Measurements from ENCODE around the gene SLITRK4. TPM values are rescaled to one million over a fixed set of nuclear protein-coding genes. Genes with fewer than 3 reads are reported as not detected.

The SLITRK4 gene
- total RNA-seq (11.2 TPM), polyA plus RNA-seq (1.0 TPM)

- H3K27ac ChIP-seq (ENCODE audit: low read depth) = no peak within 1 kb of the TSS
- no peak for DNase-seq (ENCODE audit: extremely low spot score)
- peak within 1 kb of the TSS; percentile 31 for H3K4me3 ChIP-seq (ENCODE audit: low read depth, low read length)
- no peaks in the 10 kb centered on the region for H3K36me3 ChIP-seq (ENCODE audit: insufficient read depth)
- no peaks in the 10 kb centered on the region for H3K4me1 ChIP-seq (ENCODE audit: insufficient read depth)
- 2% methylated on average over 10 of the region's 10 CpGs for WGBS
These were observed at the start of gene SLITRK4 for GRCh38 chrX:143635915-143636314. TSS of gene SLITRK4 (minus strand) at chrX:143636101. CDS start at chrX:143631108, 4,993 bp downstream.

- H3K4me1 ChIP-seq (ENCODE audit: insufficient read depth) = no peaks in the 10 kb centered on the region
- no peak overlapping the region for H3K27ac ChIP-seq (ENCODE audit: low read depth)
- DNase-seq (ENCODE audit: extremely low spot score) = no peak
- H3K36me3 ChIP-seq (ENCODE audit: insufficient read depth) = no peaks in the 10 kb centered on the region
- H3K4me3 ChIP-seq (ENCODE audit: low read depth, low read length) = no peak overlapping the region
- 46% methylated on average over 3 of the region's 3 CpGs for WGBS
These were observed 47.6 kb upstream of the SLITRK4 start for GRCh38 chrX:143683486-143683885.

GRCh38 chrX:143674926-143675325 is 39.0 kb upstream of the SLITRK4 start:
- no peak for DNase-seq (ENCODE audit: extremely low spot score)
- WGBS = 62% methylated on average over 4 of the region's 4 CpGs
- H3K4me1 ChIP-seq (ENCODE audit: insufficient read depth) = no peaks in the 10 kb centered on the region
- H3K4me3 ChIP-seq (ENCODE audit: low read depth, low read length) = no peak overlapping the region
- no peak overlapping the region for H3K27ac ChIP-seq (ENCODE audit: low read depth)
- no peaks in the 10 kb centered on the region for H3K36me3 ChIP-seq (ENCODE audit: insufficient read depth)

GRCh38 chrX:143669395-143669794 is 33.5 kb upstream of the SLITRK4 start:
- Histone ChIP-seq H3K4me3 (ENCODE audit: low read depth, low read length) (no peak overlapping the region), H3K27ac (ENCODE audit: low read depth) (no peak overlapping the region), H3K4me1 (ENCODE audit: insufficient read depth) (no peaks in the 10 kb centered on the region), H3K36me3 (ENCODE audit: insufficient read depth) (no peaks in the 10 kb centered on the region)
- 15% methylated on average over 5 of the region's 5 CpGs for WGBS
- DNase-seq (ENCODE audit: extremely low spot score) = no peak

GRCh38 chrX:143664302-143664701 is 28.4 kb upstream of the SLITRK4 start:
- no peak for DNase-seq (ENCODE audit: extremely low spot score)
- no peaks in the 10 kb centered on the region for H3K36me3 ChIP-seq (ENCODE audit: insufficient read depth)
- H3K4me3 ChIP-seq (ENCODE audit: low read depth, low read length) = no peak overlapping the region
- H3K27ac ChIP-seq (ENCODE audit: low read depth) = no peak overlapping the region
- WGBS = 40% methylated on average over 5 of the region's 5 CpGs
- no peaks in the 10 kb centered on the region for H3K4me1 ChIP-seq (ENCODE audit: insufficient read depth)

GRCh38 chrX:143663755-143664154 is 27.9 kb upstream of the SLITRK4 start:
- H3K27ac ChIP-seq (ENCODE audit: low read depth) = no peak overlapping the region
- H3K36me3 ChIP-seq (ENCODE audit: insufficient read depth) = no peaks in the 10 kb centered on the region
- no peak overlapping the region for H3K4me3 ChIP-seq (ENCODE audit: low read depth, low read length)
- no peak for DNase-seq (ENCODE audit: extremely low spot score)
- 62% methylated on average over 5 of the region's 5 CpGs for WGBS
- H3K4me1 ChIP-seq (ENCODE audit: insufficient read depth) = no peaks in the 10 kb centered on the region

- Histone ChIP-seq H3K4me1 (ENCODE audit: insufficient read depth) (no peaks in the 10 kb centered on the region), H3K27ac (ENCODE audit: low read depth) (no peak overlapping the region), H3K36me3 (ENCODE audit: insufficient read depth) (no peaks in the 10 kb centered on the region), H3K4me3 (ENCODE audit: low read depth, low read length) (no peak overlapping the region)
- DNase-seq (ENCODE audit: extremely low spot score) = no peak
These were observed 25.4 kb upstream of the SLITRK4 start for GRCh38 chrX:143661286-143661685.

GRCh38 chrX:143648705-143649104 is 12.8 kb upstream of the SLITRK4 start:
- no peaks in the 10 kb centered on the region for H3K36me3 ChIP-seq (ENCODE audit: insufficient read depth)
- no peak overlapping the region for H3K27ac ChIP-seq (ENCODE audit: low read depth)
- no peak for DNase-seq (ENCODE audit: extremely low spot score)
- 28% methylated on average over 2 of the region's 2 CpGs for WGBS
- H3K4me3 ChIP-seq (ENCODE audit: low read depth, low read length) = no peak overlapping the region
- no peaks in the 10 kb centered on the region for H3K4me1 ChIP-seq (ENCODE audit: insufficient read depth)

- Histone ChIP-seq H3K36me3 (ENCODE audit: insufficient read depth) (no peaks in the 10 kb centered on the region), H3K4me3 (ENCODE audit: low read depth, low read length) (no peak overlapping the region), H3K4me1 (ENCODE audit: insufficient read depth) (no peaks in the 10 kb centered on the region), H3K27ac (ENCODE audit: low read depth) (no peak overlapping the region)
- DNase-seq (ENCODE audit: extremely low spot score) = no peak
- WGBS = 80% methylated on average over 3 of the region's 3 CpGs
These were observed 6.5 kb upstream of the SLITRK4 start for GRCh38 chrX:143642426-143642825.

GRCh38 chrX:143636831-143637230 is 930 bp upstream of the SLITRK4 start:
- Histone ChIP-seq H3K36me3 (ENCODE audit: insufficient read depth) (no peaks in the 10 kb centered on the region), H3K4me1 (ENCODE audit: insufficient read depth) (no peaks in the 10 kb centered on the region), H3K4me3 (ENCODE audit: low read depth, low read length) (no peak overlapping the region), H3K27ac (ENCODE audit: low read depth) (no peak overlapping the region)
- WGBS = 29% methylated on average over 2 of the region's 2 CpGs
- DNase-seq (ENCODE audit: extremely low spot score) = no peak

GRCh38 chrX:143634663-143635455 is 1.0 kb downstream of the SLITRK4 start:
- under 1% methylated on average over 62 of the region's 67 CpGs for WGBS
- no peak for DNase-seq (ENCODE audit: extremely low spot score)
- Histone ChIP-seq H3K4me1 (ENCODE audit: insufficient read depth) (no peaks in the 10 kb centered on the region), H3K36me3 (ENCODE audit: insufficient read depth) (no peaks in the 10 kb centered on the region), H3K27ac (ENCODE audit: low read depth) (no peak overlapping the region), H3K4me3 (ENCODE audit: low read depth, low read length) (peak overlapping the region; percentile 31)

GRCh38 chrX:143634309-143634662 is 1.6 kb downstream of the SLITRK4 start:
- under 1% methylated on average over 23 of the region's 26 CpGs for WGBS
- Histone ChIP-seq H3K4me3 (ENCODE audit: low read depth, low read length) (peak overlapping the region; percentile 31), H3K4me1 (ENCODE audit: insufficient read depth) (no peaks in the 10 kb centered on the region), H3K27ac (ENCODE audit: low read depth) (no peak overlapping the region), H3K36me3 (ENCODE audit: insufficient read depth) (no peaks in the 10 kb centered on the region)
- DNase-seq (ENCODE audit: extremely low spot score) = no peak

- no peak for DNase-seq (ENCODE audit: extremely low spot score)
- Histone ChIP-seq H3K4me3 (ENCODE audit: low read depth, low read length) (no peak overlapping the region), H3K27ac (ENCODE audit: low read depth) (no peak overlapping the region), H3K36me3 (ENCODE audit: insufficient read depth) (no peaks in the 10 kb centered on the region), H3K4me1 (ENCODE audit: insufficient read depth) (no peaks in the 10 kb centered on the region)
- under 1% methylated on average over 63 of the region's 64 CpGs for WGBS
These were observed 2.2 kb downstream of the SLITRK4 start for GRCh38 chrX:143633461-143634308.

Measured in urinary bladder (tissue), 4 donors.